Fibroblast of lung (primary cell): ENCODE results near the gene MYO19.

Experiments used
- CTCF ChIP-seq, 2 donors: IDR thresholded peaks in 1 of 2; conservative IDR thresholded peaks in 1 of 2; 1 replicate in 1 of 2; 2 replicates in 1 of 2; pipeline ENCODE4 v1.5.1; 2011 to 2012; ENCODE audit warnings: low read length in 2 of 2, control low read depth in 1 of 2, inconsistent platforms in 1 of 2, low read depth in 1 of 2, mild to moderate bottlenecking in 1 of 2
- EZH2 ChIP-seq: IDR thresholded peaks from 2 replicates; pipeline ENCODE4 v1.5.1; 2012; ENCODE audit warnings: low read length, control low read depth, mild to moderate bottlenecking; ENCODE audit errors: missing control alignments

GRCh38 chr17:36545465-36546417, 11.1 kb upstream of the MYO19 start:
- TF ChIP-seq CTCF (conservative IDR thresholded peaks at IDR 0.05 in 1 of 2, IDR thresholded peaks at IDR 0.05 in 1 of 2; ENCODE audit: low read depth in 1 of 2, low read length in 2 of 2): no peak
- no peak for TF ChIP-seq EZH2
